GM19193 (cell line): Measurements from ENCODE around the gene NDUFS2.

Experiments used
- POLR2A ChIP-seq: IDR thresholded peaks from 4 replicates; pipeline ENCODE4 v1.6.1; 2011; ENCODE audit not compliant: insufficient read depth, insufficient read length; ENCODE audit errors: extremely low read depth

The NDUFS2 gene

GRCh38 chr1:161201836-161202712 is at the start of gene NDUFS2:
NDUFS2 (plus strand) TSS chr1:161202367; CDS start chr1:161202386, 19 bp downstream.
- peak; percentile 95 for TF ChIP-seq POLR2A

- TF ChIP-seq POLR2A, result no peak
Observed at GRCh38 chr1:161153176-161153575, 49.0 kb upstream of the NDUFS2 start.

GRCh38 chr1:161153682-161154337 is 48.4 kb upstream of the NDUFS2 start, which contains the start of gene UFC1:
UFC1 (plus strand) TSS chr1:161153978; CDS start chr1:161153998, 20 bp downstream.
- peak; percentile 93 for TF ChIP-seq POLR2A

- TF ChIP-seq POLR2A, result no peak
Observed at GRCh38 chr1:161157867-161158266, 44.3 kb upstream of the NDUFS2 start.

- no peak for TF ChIP-seq POLR2A
Observed at GRCh38 chr1:161158316-161159010, 43.7 kb upstream of the NDUFS2 start.

GRCh38 chr1:161159087-161159912 is 42.9 kb upstream of the NDUFS2 start, which contains the start of gene USP21:
USP21 (plus strand) TSS chr1:161159500; CDS start chr1:161160641, 1,141 bp downstream.
- peak; percentile 78 for TF ChIP-seq POLR2A

GRCh38 chr1:161159913-161160243 is 42.3 kb upstream of the NDUFS2 start:
- no peak for TF ChIP-seq POLR2A

- TF ChIP-seq POLR2A, result no peak
Observed at GRCh38 chr1:161160671-161161145, 41.5 kb upstream of the NDUFS2 start.

GRCh38 chr1:161161652-161162051 is 40.5 kb upstream of the NDUFS2 start:
- TF ChIP-seq POLR2A, result no peak

- no peak for TF ChIP-seq POLR2A
Observed at GRCh38 chr1:161162052-161162451, 40.1 kb upstream of the NDUFS2 start.

GRCh38 chr1:161162806-161163205 is 39.4 kb upstream of the NDUFS2 start:
- TF ChIP-seq POLR2A, result no peak

GRCh38 chr1:161163793-161164192 is 38.4 kb upstream of the NDUFS2 start:
- TF ChIP-seq POLR2A, result no peak

GRCh38 chr1:161164901-161165610 is 37.1 kb upstream of the NDUFS2 start:
- TF ChIP-seq POLR2A, result no peak
